Stimulated activated CD8-positive, alpha-beta memory T cell treated with anti-CD3 and anti-CD28 coated beads, Interleukin-15, amount 100 ng/mL, for 24 hours (primary cell): ENCODE measurements around the gene ZNF600.
"Not testable (repeated sequence)": the region's sequence is repeated elsewhere in the genome, so short reads cannot be mapped to it uniquely, and the experiment has no call there.

ENCODE experiments used
- DNase-seq: peaks from one replicate; pipeline ENCODE4 v3.0.0-alpha.2; 2020; ENCODE audit warnings: low read depth

Gene ZNF600

GRCh38 chr19:52741951-52742485 lies 44.6 kb downstream of the ZNF600 start:
- DNase-seq: no peak

- DNase-seq: not testable (repeated sequence)
These were observed 45.2 kb downstream of the ZNF600 start for GRCh38 chr19:52741371-52741770.

GRCh38 chr19:52739576-52739975 lies 47.0 kb downstream of the ZNF600 start:
- no peak for DNase-seq

GRCh38 chr19:52735734-52736133 lies 50.9 kb downstream of the ZNF600 start:
- DNase-seq: no peak

- DNase-seq: peak; percentile 99
These were observed 51.5 kb downstream of the ZNF600 start, which contains the start of gene ZNF611 for GRCh38 chr19:52734893-52735661. ZNF611 (minus strand) TSS chr19:52735044; CDS start chr19:52715894, 19,150 bp downstream.

- peak; percentile 10 for DNase-seq
These were observed 52.2 kb downstream of the ZNF600 start for GRCh38 chr19:52734331-52734892.

GRCh38 chr19:52726051-52726450 lies 60.5 kb downstream of the ZNF600 start:
- DNase-seq: not testable (repeated sequence)

GRCh38 chr19:52725528-52725961 lies 61.0 kb downstream of the ZNF600 start:
- no peak for DNase-seq

- DNase-seq: no peak
These were observed 61.7 kb downstream of the ZNF600 start for GRCh38 chr19:52724701-52725514.

- not testable (repeated sequence) for DNase-seq
These were observed 62.5 kb downstream of the ZNF600 start for GRCh38 chr19:52723907-52724598.

GRCh38 chr19:52722062-52723003 lies 64.3 kb downstream of the ZNF600 start:
- no peak for DNase-seq

- DNase-seq: not testable (repeated sequence)
These were observed 66.0 kb downstream of the ZNF600 start for GRCh38 chr19:52720541-52720940.

- no peak for DNase-seq
These were observed 70.1 kb downstream of the ZNF600 start for GRCh38 chr19:52716522-52716921.

- DNase-seq: not testable (repeated sequence)
These were observed 70.7 kb downstream of the ZNF600 start for GRCh38 chr19:52715902-52716301.

- DNase-seq: not testable (repeated sequence)
These were observed 71.3 kb downstream of the ZNF600 start for GRCh38 chr19:52715330-52715729.
